Esophagus mucosa (tissue), 1 donor: ENCODE results near the gene ASGR2. TPM values are rescaled to one million over a fixed set of nuclear protein-coding genes. Genes with fewer than 3 reads are reported as not detected.

ENCODE experiments used
- ATAC-seq: fragments of 200-7000 bp; cut with Tn5 transposase; one replicate; pipeline ENCODE4 v1.9.1; 2020
- total RNA-seq: library from RNA; stranded (reverse); gene quantifications from one replicate; pipeline ENCODE4 v1.2.4, GENCODE V29; 2023
- donor health status: DM: yes; HTN: yes; CAD: no.

Gene ASGR2
- total RNA-seq, 1 donor from 2014 or later, result 0.24 TPM

GRCh38 chr17:7060165-7060891 lies 54.3 kb downstream of the ASGR2 start:
- ATAC-seq, result peak; percentile 75

- peak; percentile 69 for ATAC-seq
These were observed 55.7 kb downstream of the ASGR2 start for GRCh38 chr17:7058831-7059447.

- no peak for ATAC-seq
These were observed 58.2 kb downstream of the ASGR2 start for GRCh38 chr17:7056386-7056785.

Other genes starting within 250 kb of the ASGR2 start
- 16.9 TPM for gene ALOX12, start 118.8 kb downstream of the ASGR2 start, total RNA-seq
- 126 TPM for gene RNASEK, start 102.2 kb downstream of the ASGR2 start, total RNA-seq
- 3.7 TPM for gene BCL6B, start 91.8 kb downstream of the ASGR2 start, total RNA-seq
- gene SLC16A13, start 78.8 kb downstream of the ASGR2 start, total RNA-seq, result 11.8 TPM
- gene SLC16A11, start 70.7 kb downstream of the ASGR2 start, total RNA-seq, result 0.60 TPM
- 0.92 TPM for gene CLEC10A, start 34.6 kb downstream of the ASGR2 start, total RNA-seq
- gene ASGR1, start 64.5 kb upstream of the ASGR2 start, total RNA-seq, result 1.00 TPM
- gene DLG4, start 105.0 kb upstream of the ASGR2 start, total RNA-seq, result 3.1 TPM
- gene ACADVL, start 105.1 kb upstream of the ASGR2 start, total RNA-seq, result 311 TPM
- 32.7 TPM for gene DVL2, start 119.7 kb upstream of the ASGR2 start, total RNA-seq
- 33.6 TPM for gene PHF23, start 124.6 kb upstream of the ASGR2 start, total RNA-seq
- gene GABARAP, start 127.6 kb upstream of the ASGR2 start, total RNA-seq, result 268 TPM
- gene CTDNEP1, start 136.9 kb upstream of the ASGR2 start, total RNA-seq, result 87.6 TPM
- 40.3 TPM for gene ELP5, start 137.4 kb upstream of the ASGR2 start, total RNA-seq
- gene CLDN7, start 147.7 kb upstream of the ASGR2 start, total RNA-seq, result 279 TPM
- gene SLC2A4, start 166.9 kb upstream of the ASGR2 start, total RNA-seq, result 0.68 TPM
- gene YBX2, start 179.8 kb upstream of the ASGR2 start, total RNA-seq, result 0.96 TPM
- gene EIF5A, start 192.8 kb upstream of the ASGR2 start, total RNA-seq, result 623 TPM
- 38.9 TPM for gene GPS2, start 200.5 kb upstream of the ASGR2 start, total RNA-seq
- 13.5 TPM for gene NEURL4, start 214.5 kb upstream of the ASGR2 start, total RNA-seq
- gene ACAP1, start 221.7 kb upstream of the ASGR2 start, total RNA-seq, result 3.8 TPM
- gene KCTD11, start 237.3 kb upstream of the ASGR2 start, total RNA-seq, result 32.9 TPM
- not detected for gene TMEM95, start 240.3 kb upstream of the ASGR2 start, total RNA-seq